Measurements from ENCODE around the gene DSTYK.
"Not testable (repeated sequence)": the region's sequence is repeated elsewhere in the genome, so short reads cannot be mapped to it uniquely, and the experiment has no call there.

The DSTYK gene

DNA sequence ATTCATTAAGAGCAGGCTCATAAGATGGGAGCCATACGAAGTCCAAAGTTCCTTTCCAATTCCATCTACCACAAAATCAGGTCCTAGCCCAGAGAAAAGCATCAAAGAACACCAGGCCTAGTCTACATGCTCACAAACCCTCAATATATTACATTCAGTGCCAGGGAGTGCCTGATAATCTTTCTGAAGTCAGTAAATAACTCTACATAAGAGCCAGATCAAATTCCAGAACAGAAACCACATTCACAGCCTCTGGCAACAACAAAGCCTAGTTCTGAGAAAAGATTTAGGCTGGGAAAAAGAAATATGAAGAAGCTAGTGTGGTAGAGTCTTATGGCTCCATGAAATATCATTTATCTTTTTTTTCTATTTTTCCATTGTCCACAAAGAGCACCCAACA, 49.2 kb downstream of the DSTYK start:
- TF ChIP-seq, protein P1, sequence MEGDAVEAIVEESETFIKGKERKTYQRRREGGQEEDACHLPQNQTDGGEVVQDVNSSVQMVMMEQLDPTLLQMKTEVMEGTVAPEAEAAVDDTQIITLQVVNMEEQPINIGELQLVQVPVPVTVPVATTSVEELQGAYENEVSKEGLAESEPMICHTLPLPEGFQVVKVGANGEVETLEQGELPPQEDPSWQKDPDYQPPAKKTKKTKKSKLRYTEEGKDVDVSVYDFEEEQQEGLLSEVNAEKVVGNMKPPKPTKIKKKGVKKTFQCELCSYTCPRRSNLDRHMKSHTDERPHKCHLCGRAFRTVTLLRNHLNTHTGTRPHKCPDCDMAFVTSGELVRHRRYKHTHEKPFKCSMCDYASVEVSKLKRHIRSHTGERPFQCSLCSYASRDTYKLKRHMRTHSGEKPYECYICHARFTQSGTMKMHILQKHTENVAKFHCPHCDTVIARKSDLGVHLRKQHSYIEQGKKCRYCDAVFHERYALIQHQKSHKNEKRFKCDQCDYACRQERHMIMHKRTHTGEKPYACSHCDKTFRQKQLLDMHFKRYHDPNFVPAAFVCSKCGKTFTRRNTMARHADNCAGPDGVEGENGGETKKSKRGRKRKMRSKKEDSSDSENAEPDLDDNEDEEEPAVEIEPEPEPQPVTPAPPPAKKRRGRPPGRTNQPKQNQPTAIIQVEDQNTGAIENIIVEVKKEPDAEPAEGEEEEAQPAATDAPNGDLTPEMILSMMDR (IDR thresholded peaks at IDR 0.05; ENCODE audit: low read depth, low read length, missing control alignments): no peak
- Histone ChIP-seq H3K4me3 (ENCODE audit: low read depth, low read length) (no peak overlapping the region), H3K27ac (no peak overlapping the region), H3K36me3 (replicated peaks) (peaks cover 28% of the 10 kb centered on the region), H3K27me3 (replicated peaks) (no peaks in the 10 kb centered on the region)
- DNase-seq: no peak
- in situ Hi-C loops (cut with HindIII; ENCODE audit: low pct_ligation_motif_present, low sequenced_read_pairs): no loop called here

DNA sequence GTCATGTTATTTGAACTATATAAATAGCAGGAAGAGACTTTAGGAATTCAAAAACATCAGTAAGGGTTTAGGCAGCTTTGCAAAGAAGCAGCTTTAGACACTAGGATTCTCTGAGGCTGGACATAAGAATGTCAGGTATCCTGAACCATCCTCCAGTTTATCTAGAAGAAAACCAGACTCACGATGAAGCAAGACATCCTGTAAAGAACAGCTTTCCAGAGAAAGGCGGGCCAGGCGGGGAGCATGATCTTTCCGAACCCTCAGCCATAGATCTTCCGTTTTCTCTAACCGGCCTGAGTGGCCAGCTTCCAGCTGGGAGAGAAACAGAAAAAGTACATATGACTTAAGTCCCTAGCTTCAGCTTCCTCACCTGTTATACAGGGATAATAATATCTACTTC, 50.4 kb downstream of the DSTYK start:
- TF ChIP-seq, protein P1 (IDR thresholded peaks at IDR 0.05; ENCODE audit: low read depth, low read length, missing control alignments): no peak
- Histone ChIP-seq H3K27ac (no peak overlapping the region), H3K4me3 (ENCODE audit: low read depth, low read length) (no peak overlapping the region), H3K27me3 (replicated peaks) (no peaks in the 10 kb centered on the region), H3K36me3 (replicated peaks) (peaks cover 40% of the 10 kb centered on the region)
- in situ Hi-C loops (cut with HindIII; ENCODE audit: low pct_ligation_motif_present, low sequenced_read_pairs): no loop called here
- no peak for DNase-seq

DNA sequence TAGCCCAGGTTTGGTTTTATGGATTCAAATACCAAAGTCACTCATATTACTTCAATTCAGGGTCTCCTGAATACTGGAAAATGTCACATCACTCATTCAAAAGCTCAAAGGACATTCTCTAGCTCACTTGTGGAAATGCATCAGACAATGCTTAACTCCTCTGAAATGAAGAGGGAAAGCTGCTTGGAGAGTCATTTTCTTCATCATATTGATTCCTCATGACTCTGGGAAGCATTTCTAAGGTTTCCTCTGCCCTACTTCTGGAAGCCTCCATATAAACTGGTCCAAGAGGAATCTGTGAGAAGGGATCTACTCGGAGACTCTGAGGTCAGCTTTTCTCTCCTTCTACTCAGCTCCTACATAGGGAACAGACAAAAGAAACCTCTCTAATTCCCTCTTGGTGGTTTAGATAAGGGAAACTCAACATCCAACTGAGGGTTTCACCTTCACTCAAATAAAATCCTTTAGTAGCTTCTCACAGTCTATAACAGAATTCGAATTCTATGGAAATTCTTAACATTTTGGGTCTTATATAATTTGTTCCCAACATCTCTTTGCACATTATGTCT, 53.4 kb downstream of the DSTYK start:
- H3K27ac ChIP-seq: no peak overlapping the region
- DNase-seq: no peak
- TF ChIP-seq, protein P1 (IDR thresholded peaks at IDR 0.05; ENCODE audit: low read depth, low read length, missing control alignments): no peak
- H3K4me3 ChIP-seq (ENCODE audit: low read depth, low read length): no peak overlapping the region
- H3K27me3 ChIP-seq (replicated peaks): no peaks in the 10 kb centered on the region
- in situ Hi-C loops (cut with HindIII; ENCODE audit: low pct_ligation_motif_present, low sequenced_read_pairs): no loop called here
- H3K36me3 ChIP-seq (replicated peaks): peaks cover 42% of the 10 kb centered on the region

DNA sequence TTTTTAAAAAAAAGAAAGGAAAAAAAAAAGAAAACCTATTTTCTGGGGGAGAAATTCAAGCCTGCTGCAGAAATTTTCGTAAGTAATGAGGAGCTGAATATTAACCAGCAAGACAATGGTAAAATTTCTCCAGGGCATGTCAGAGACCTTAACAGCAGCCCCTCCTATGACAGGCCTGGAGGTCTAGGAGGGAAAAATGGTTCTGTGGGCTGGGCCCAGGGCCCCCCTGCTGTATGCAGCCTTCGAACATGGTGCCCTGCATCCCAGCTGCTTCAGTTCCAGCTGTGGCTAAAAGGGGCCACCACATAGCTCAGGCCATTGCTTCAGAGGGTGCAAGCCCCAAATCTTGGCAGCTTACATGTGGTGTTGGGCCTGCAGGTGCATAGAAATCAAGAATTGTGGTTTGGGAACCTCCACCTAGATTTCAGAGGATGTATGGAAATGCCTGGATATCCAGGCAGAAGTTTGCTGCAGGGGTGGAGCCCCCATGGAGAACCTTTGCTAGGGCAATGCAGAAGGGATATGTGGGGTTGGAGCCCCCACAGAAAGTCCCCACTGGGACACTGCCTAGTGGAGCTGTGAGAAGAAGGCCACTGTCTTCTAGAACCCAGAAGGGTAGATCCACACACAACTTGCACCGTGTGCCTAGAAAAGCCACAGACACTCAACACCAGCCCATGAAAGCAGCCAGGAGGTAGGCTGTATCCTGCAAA, 55.7 kb downstream of the DSTYK start:
- in situ Hi-C loops (cut with HindIII; ENCODE audit: low pct_ligation_motif_present, low sequenced_read_pairs); H3K27ac ChIP-seq; H3K4me3 ChIP-seq (ENCODE audit: low read depth, low read length); H3K27me3 ChIP-seq (replicated peaks); DNase-seq: not testable (repeated sequence)
- H3K36me3 ChIP-seq (replicated peaks): peaks cover 35% of the 10 kb centered on the region

DNA sequence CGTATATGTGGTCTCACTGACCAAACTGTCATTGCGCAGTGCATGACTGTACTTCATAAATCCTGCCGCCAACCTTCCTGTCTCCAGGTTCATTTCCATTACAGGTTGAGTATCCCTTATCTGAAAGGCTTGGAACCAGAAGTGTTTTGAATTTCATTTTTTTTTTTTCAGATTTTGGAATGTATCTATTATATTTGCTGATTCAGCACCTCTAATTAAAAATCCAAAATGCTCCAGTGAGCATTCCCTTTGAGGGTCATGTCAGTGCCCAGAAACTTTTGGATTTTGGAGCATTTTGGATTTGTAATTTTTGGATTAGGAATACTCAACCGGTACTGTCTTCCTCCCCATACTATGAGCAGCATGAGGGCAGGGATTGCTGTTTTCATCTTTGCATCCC, 59.0 kb downstream of the DSTYK start:
- DNase-seq: no peak
- Histone ChIP-seq H3K27me3 (replicated peaks) (no peaks in the 10 kb centered on the region), H3K4me3 (ENCODE audit: low read depth, low read length) (no peak overlapping the region), H3K27ac (no peak overlapping the region), H3K36me3 (replicated peaks) (peaks cover 19% of the 10 kb centered on the region)
- in situ Hi-C loops (cut with HindIII; ENCODE audit: low pct_ligation_motif_present, low sequenced_read_pairs): no loop called here
- TF ChIP-seq, protein P1 (IDR thresholded peaks at IDR 0.05; ENCODE audit: low read depth, low read length, missing control alignments): no peak

DNA sequence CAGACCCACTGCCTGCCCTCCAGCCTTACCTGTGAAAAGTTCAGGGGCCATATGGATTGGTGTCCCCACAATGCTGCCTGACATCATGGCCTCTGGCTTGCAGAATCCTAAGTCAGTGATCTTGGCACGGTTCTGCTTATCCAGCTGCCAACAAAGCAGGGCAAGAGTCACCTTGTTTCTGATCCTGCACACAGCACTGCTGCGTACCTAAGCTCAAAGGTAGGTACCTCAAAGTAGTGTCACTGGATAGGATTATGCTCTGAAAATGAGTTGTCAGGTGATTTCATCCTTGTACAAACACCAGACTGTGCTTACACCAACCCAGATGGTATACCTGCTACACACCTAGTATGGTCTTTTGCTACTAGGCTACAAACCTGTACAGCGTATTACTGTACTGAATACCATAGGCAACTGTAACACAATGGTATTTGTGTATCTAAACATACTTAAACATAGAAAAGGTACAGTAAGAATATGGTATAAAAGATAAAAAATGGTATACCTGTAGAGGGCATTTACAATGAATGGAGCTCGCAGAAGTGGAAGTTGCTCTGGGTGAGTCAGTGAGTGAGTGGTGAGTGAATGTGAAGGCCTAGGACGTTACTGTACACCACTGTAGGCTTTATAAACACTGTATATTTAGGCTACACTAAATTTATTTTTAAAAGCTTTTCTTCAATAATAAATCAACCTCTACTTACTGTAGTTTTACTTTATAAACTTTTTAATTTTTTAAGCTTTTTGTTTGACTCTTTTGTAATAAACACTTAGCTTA, 60.7 kb downstream of the DSTYK start:
- in situ Hi-C loops (cut with HindIII; ENCODE audit: low pct_ligation_motif_present, low sequenced_read_pairs): no loop called here
- no peaks in the 10 kb centered on the region for H3K27me3 ChIP-seq (replicated peaks)
- no peak for DNase-seq
- TF ChIP-seq, protein P1 (IDR thresholded peaks at IDR 0.05; ENCODE audit: low read depth, low read length, missing control alignments): no peak
- peaks cover 5% of the 10 kb centered on the region for H3K36me3 ChIP-seq (replicated peaks)
- no peak overlapping the region for H3K4me3 ChIP-seq (ENCODE audit: low read depth, low read length)
- H3K27ac ChIP-seq: no peak overlapping the region
